ENCODE data around the gene MVB12B.
A peak's percentile ranks its signal among the peaks of the same experiment; 100 is the strongest.

MVB12B gene

GRCh38 chr9:126368020-126368419 lies 41.4 kb downstream of the MVB12B start:
- TF ChIP-seq CTCF (IDR thresholded peaks at IDR 0.05; ENCODE audit: unreplicated experiment in 3 of 3) = no peak
- H3K9me3 Mint-ChIP-seq = peaks cover 12% of the 10 kb centered on the region
- H3K36me3 Mint-ChIP-seq (ENCODE audit: low read depth) = peaks cover 31% of the 10 kb centered on the region
- peaks cover 4% of the 10 kb centered on the region for H3K27me3 Mint-ChIP-seq (ENCODE audit: low read depth)
- H3K4me1 Mint-ChIP-seq = peaks cover 12% of the 10 kb centered on the region
- no peak overlapping the region for H3K27ac Mint-ChIP-seq
- no peak overlapping the region for H3K4me3 Mint-ChIP-seq

GRCh38 chr9:126371007-126371870 lies 44.6 kb downstream of the MVB12B start:
- Mint-ChIP-seq H3K4me3 (no peak overlapping the region), H3K36me3 (ENCODE audit: low read depth) (peaks cover 14% of the 10 kb centered on the region), H3K27me3 (ENCODE audit: low read depth) (no peaks in the 10 kb centered on the region), H3K27ac (no peak overlapping the region), H3K9me3 (no peaks in the 10 kb centered on the region), H3K4me1 (peaks cover 43% of the 10 kb centered on the region)
- TF ChIP-seq CTCF (IDR thresholded peaks at IDR 0.05; ENCODE audit: unreplicated experiment in 3 of 3) = no peak

GRCh38 chr9:126372716-126373115 lies 46.1 kb downstream of the MVB12B start:
- TF ChIP-seq CTCF (IDR thresholded peaks at IDR 0.05; ENCODE audit: unreplicated experiment in 3 of 3) = no peak
- H3K27ac Mint-ChIP-seq = no peak overlapping the region
- H3K36me3 Mint-ChIP-seq (ENCODE audit: low read depth) = peaks cover 4% of the 10 kb centered on the region
- peaks cover 49% of the 10 kb centered on the region for H3K4me1 Mint-ChIP-seq
- H3K4me3 Mint-ChIP-seq = no peak overlapping the region
- no peaks in the 10 kb centered on the region for H3K9me3 Mint-ChIP-seq
- H3K27me3 Mint-ChIP-seq (ENCODE audit: low read depth) = no peaks in the 10 kb centered on the region

- peaks cover 52% of the 10 kb centered on the region for H3K4me1 Mint-ChIP-seq
- peaks cover 4% of the 10 kb centered on the region for H3K36me3 Mint-ChIP-seq (ENCODE audit: low read depth)
- H3K27me3 Mint-ChIP-seq (ENCODE audit: low read depth) = no peaks in the 10 kb centered on the region
- no peak overlapping the region for H3K27ac Mint-ChIP-seq
- H3K9me3 Mint-ChIP-seq = no peaks in the 10 kb centered on the region
- no peak overlapping the region for H3K4me3 Mint-ChIP-seq
- no peak for TF ChIP-seq CTCF (IDR thresholded peaks at IDR 0.05; ENCODE audit: unreplicated experiment in 3 of 3)
These were observed 46.6 kb downstream of the MVB12B start for GRCh38 chr9:126373241-126373640.

GRCh38 chr9:126374366-126374781 lies 47.7 kb downstream of the MVB12B start:
- Mint-ChIP-seq H3K36me3 (ENCODE audit: low read depth) (peaks cover 4% of the 10 kb centered on the region), H3K27ac (no peak overlapping the region), H3K4me3 (no peak overlapping the region), H3K4me1 (peaks cover 63% of the 10 kb centered on the region), H3K9me3 (no peaks in the 10 kb centered on the region), H3K27me3 (ENCODE audit: low read depth) (no peaks in the 10 kb centered on the region)
- no peak for TF ChIP-seq CTCF (IDR thresholded peaks at IDR 0.05; ENCODE audit: unreplicated experiment in 3 of 3)

- Mint-ChIP-seq H3K4me3 (peak overlapping the region; percentile 17 to 35 (median 34)), H3K4me1 (peaks cover 66% of the 10 kb centered on the region), H3K36me3 (ENCODE audit: low read depth) (peaks cover 4% of the 10 kb centered on the region), H3K27ac (peak overlapping the region; percentile 58 to 88 (median 71)), H3K27me3 (ENCODE audit: low read depth) (no peaks in the 10 kb centered on the region), H3K9me3 (no peaks in the 10 kb centered on the region)
- TF ChIP-seq CTCF (IDR thresholded peaks at IDR 0.05; ENCODE audit: unreplicated experiment in 3 of 3) = no peak
These were observed 48.8 kb downstream of the MVB12B start for GRCh38 chr9:126375386-126375785.

Measured in nephron (organoid).